IMR-90 (cell line): Measurements from ENCODE around the gene AXIN1. TPM values are rescaled to one million over a fixed set of nuclear protein-coding genes. Genes with fewer than 3 reads are reported as not detected.
A peak's percentile ranks its signal among the peaks of the same experiment; 100 is the strongest.

Source experiments
- ATAC-seq: fragments of 200-7000 bp; cut with Tn5 transposase; 2 replicates; pipeline ENCODE4 v1.9.1; 2020; ENCODE audit warnings: low read depth, mild to moderate bottlenecking, moderate library complexity
- BruUV-seq: library from RNA; stranded (reverse); fragments of 400-500 nt; replicated peaks from 2 replicates; lab custom pipeline; 2021; lab: Mats Ljungman, UMichigan
- CTCF ChIA-PET: fragments of 300-600 bp; formaldehyde crosslinking; extraction: SDS; loops from one replicate; lab custom pipeline; 2021; ENCODE audit warnings: antibody characterized with exemption; lab: Yijun Ruan, JAX
- POLR2A ChIA-PET: fragments of 300-600 bp; sonication (Branson Sonifier 250); formaldehyde crosslinking; loops from one replicate; lab custom pipeline; 2022; ENCODE audit warnings: antibody characterized with exemption; ENCODE audit not compliant: unreplicated experiment; lab: Charles Lee
- DNase-seq: peaks from one replicate; pipeline ENCODE4 v3.0.0; 2013
- H2AFZ ChIP-seq: replicated peaks from 2 replicates; pipeline ENCODE3; 2013; ENCODE audit warnings: low read length, mild to moderate bottlenecking; ENCODE audit not compliant: poor library complexity
- H2AK5ac ChIP-seq: 2 replicates; pipeline ENCODE4 v1.6.1; 2013; ENCODE audit warnings: low read depth, low read length, inconsistent platforms
- H2AK9ac ChIP-seq: replicated peaks from 2 replicates; pipeline ENCODE3; 2013; ENCODE audit warnings: mild to moderate bottlenecking, low read depth, low read length, moderate library complexity; ENCODE audit not compliant: poor library complexity
- H2BK120ac ChIP-seq: 2 replicates; pipeline ENCODE4 v1.6.1; 2013; ENCODE audit warnings: low read depth, low read length, inconsistent platforms
- H2BK15ac ChIP-seq: 3 replicates; pipeline ENCODE4 v1.6.1; 2013; ENCODE audit warnings: low read depth, low read length, inconsistent platforms
- H2BK20ac ChIP-seq: 2 replicates; pipeline ENCODE4 v1.6.1; 2013; ENCODE audit warnings: low read depth, mild to moderate bottlenecking, inconsistent platforms, low read length, moderate library complexity
- H2BK5ac ChIP-seq: 2 replicates; pipeline ENCODE4 v1.6.1; 2013; ENCODE audit warnings: mild to moderate bottlenecking, low read depth, low read length, inconsistent platforms; ENCODE audit not compliant: poor library complexity, severe bottlenecking
- H3K14ac ChIP-seq: replicated peaks from 2 replicates; pipeline ENCODE4 v1.6.1; 2013; ENCODE audit warnings: low read depth, low read length, inconsistent platforms
- H3K18ac ChIP-seq: 2 replicates; pipeline ENCODE4 v1.6.1; 2013; ENCODE audit warnings: low read depth, low read length, control low read depth
- H3K23ac ChIP-seq: 2 replicates; pipeline ENCODE4 v1.6.1; 2013; ENCODE audit warnings: low read depth, low read length, inconsistent platforms
- H3K27ac ChIP-seq: 2 replicates; pipeline ENCODE4 v1.5.1; 2013; ENCODE audit warnings: mild to moderate bottlenecking, control low read depth, low read length; ENCODE audit not compliant: insufficient read depth
- H3K27me3 ChIP-seq: 2 replicates; pipeline ENCODE4 v1.6.1; 2013; ENCODE audit warnings: low read length; ENCODE audit not compliant: control insufficient read depth, insufficient read depth
- H3K36me3 ChIP-seq: 2 replicates; pipeline ENCODE4 v1.6.1; 2013; ENCODE audit warnings: low read length, mixed read lengths; ENCODE audit not compliant: control insufficient read depth, insufficient read depth
- H3K4ac ChIP-seq: 2 replicates; pipeline ENCODE4 v1.6.1; 2013; ENCODE audit warnings: low read depth, low read length, inconsistent platforms
- H3K4me1 ChIP-seq: 2 replicates; pipeline ENCODE4 v1.6.1; 2013; ENCODE audit warnings: low read length, mixed read lengths; ENCODE audit not compliant: control insufficient read depth, insufficient read depth
- H3K4me2 ChIP-seq: 2 replicates; pipeline ENCODE4 v1.6.1; 2013; ENCODE audit warnings: low read depth, mild to moderate bottlenecking, control low read depth, low read length, moderate library complexity
- H3K4me3 ChIP-seq: 2 replicates; pipeline ENCODE4 v1.5.1; 2013; ENCODE audit warnings: low read depth, mild to moderate bottlenecking, control low read depth, low read length, moderate library complexity; ENCODE audit not compliant: insufficient read depth
- H3K56ac ChIP-seq: 2 replicates; pipeline ENCODE4 v1.6.1; 2013; ENCODE audit warnings: low read length, inconsistent platforms; ENCODE audit not compliant: insufficient read depth; ENCODE audit errors: extremely low read depth
- H3K79me1 ChIP-seq, 2 experiments: 2 replicates each; pipeline ENCODE4 v1.6.1; 2013; ENCODE audit warnings: low read length in 2 of 2, inconsistent platforms in 1 of 2, low read depth in 1 of 2
- H3K9ac ChIP-seq: 2 replicates; pipeline ENCODE4 v1.6.1; 2013; ENCODE audit warnings: low read depth, low read length, control low read depth
- H3K9me1 ChIP-seq: 2 replicates; pipeline ENCODE4 v1.6.1; 2013; ENCODE audit warnings: low read length, inconsistent platforms; ENCODE audit not compliant: insufficient read depth
- H3K9me3 ChIP-seq: 2 replicates; pipeline ENCODE4 v1.6.1; 2013; ENCODE audit warnings: low read length; ENCODE audit not compliant: control insufficient read depth, insufficient read depth
- H4K20me1 ChIP-seq: 2 replicates; pipeline ENCODE4 v1.6.1; 2013; ENCODE audit warnings: low read length, inconsistent platforms; ENCODE audit not compliant: insufficient read depth
- H4K5ac ChIP-seq: 2 replicates; pipeline ENCODE4 v1.6.1; 2013; ENCODE audit warnings: mild to moderate bottlenecking, low read depth, low read length, control low read depth
- H4K8ac ChIP-seq, 2 experiments: 2 replicates each; pipeline ENCODE4 v1.6.1; 2013; ENCODE audit warnings: low read depth in 2 of 2, low read length in 2 of 2, control low read depth in 1 of 2, inconsistent platforms in 1 of 2
- H4K91ac ChIP-seq: 2 replicates; pipeline ENCODE4 v1.6.1; 2013; ENCODE audit warnings: low read depth, low read length, inconsistent platforms; ENCODE audit not compliant: insufficient read depth
- BHLHE40 ChIP-seq: fragments of 150-350 bp; IDR thresholded peaks from 2 replicates; pipeline ENCODE4 v1.6.1; 2016; ENCODE audit warnings: mild to moderate bottlenecking, low read depth, low read length
- FOS ChIP-seq: fragments of 150-350 bp; IDR thresholded peaks from 2 replicates; pipeline ENCODE4 v1.6.1; 2016; ENCODE audit warnings: low read depth, low read length
- RCOR1 ChIP-seq: IDR thresholded peaks from 2 replicates; pipeline ENCODE4 v1.6.1; 2012; ENCODE audit warnings: mild to moderate bottlenecking, low read length, improper control_type of control experiment; ENCODE audit not compliant: insufficient replicate concordance
- RFX5 ChIP-seq: IDR thresholded peaks from 2 replicates; pipeline ENCODE4 v1.8.0; 2012; ENCODE audit warnings: low read depth, mild to moderate bottlenecking, low read length, moderate library complexity
- WGBS, 2 experiments: methylation state at CpG; one replicate each; pipeline versions ENCODE4 v1.1.5 to v1.1.7; 2013; ENCODE audit warnings: missing lambda C conversion rate in 2 of 2; ENCODE audit not compliant: insufficient read length in 1 of 2; ENCODE audit errors: extremely low coverage in 2 of 2; 5-methylcytosine and 5-hydroxymethylcytosine counted together
- dilution Hi-C: fragments of 300-500 bp; cut with HindIII; formaldehyde crosslinking; loops from one replicate; pipeline ENCODE4 v1.14.3; 2018; ENCODE audit warnings: low sequenced_read_pairs; ENCODE audit not compliant: unreplicated experiment
- in situ Hi-C: fragments of 300-500 bp; cut with MboI; formaldehyde crosslinking; loops from 3 replicates; pipeline ENCODE4 v1.14.3; 2019; ENCODE audit warnings: low sequenced_read_pairs, inconsistent platforms, mixed read lengths
- intact Hi-C: fragments of 100-400 bp; cut with micrococcal nuclease; formaldehyde crosslinking; loops from 2 replicates; pipeline ENCODE4 v1.10.0; 2022
- polyA plus RNA-seq, 3 experiments: library from polyadenylated mRNA; depleted of rRNA; stranded (reverse); fragments of >200 nt; gene quantifications; 2 replicates each; pipeline ENCODE4 v1.2.3, GENCODE V29; 2012; ENCODE audit warnings: low replicate concordance in 1 of 3
- total RNA-seq: library from RNA; depleted of rRNA; stranded (reverse); fragments of >200 nt; gene quantifications from 2 replicates; pipeline ENCODE4 v1.2.3, GENCODE V29; 2012
- TF ChIP-seq, protein P1 (sequence below): conservative IDR thresholded peaks from 2 replicates; pipeline ENCODE4 v1.5.1; 2012; ENCODE audit warnings: mild to moderate bottlenecking, low read depth, low read length, improper control_type of control experiment

AXIN1 gene
- total and polyA plus RNA-seq, 2 of the 4 experiments (the other 2 are of a cell fraction) = 10.9 to 14.2 TPM

DNA sequence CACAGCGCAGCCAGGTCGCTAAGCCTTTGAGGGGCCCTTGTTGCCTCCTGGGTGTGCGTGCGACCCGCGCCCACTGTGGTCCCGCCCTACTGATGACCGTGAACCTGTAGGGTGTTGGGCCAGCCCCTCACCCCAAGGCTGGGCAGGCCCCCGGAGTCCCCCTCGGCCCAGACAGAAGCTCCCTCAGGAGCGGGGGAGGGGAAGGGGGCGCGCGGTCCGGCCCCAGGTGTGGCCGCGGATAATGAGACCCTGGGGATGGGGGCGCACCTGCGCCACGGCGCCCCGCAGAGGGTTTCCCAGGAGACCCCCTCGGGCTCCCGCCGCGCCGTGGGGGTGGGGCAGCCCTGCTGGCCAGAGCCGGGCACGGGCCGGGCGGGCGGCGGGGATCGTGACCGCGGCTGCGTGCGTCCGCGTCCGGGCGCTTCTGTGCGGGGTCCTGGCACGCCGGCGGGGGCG, 72.5 kb downstream of the AXIN1 start:
- Histone ChIP-seq H2BK15ac (no peak overlapping the region), H2AK5ac (no peak overlapping the region), H4K91ac (no peak overlapping the region), H2BK20ac (no peak overlapping the region), H3K9me3 (no peaks in the 10 kb centered on the region), H3K27ac (no peak overlapping the region), H3K4me1 (peaks cover 3% of the 10 kb centered on the region; the same call in 1 of the 2 replicates), H2AK9ac (no peak overlapping the region), H3K4me3 (no peak overlapping the region; the same call in 1 of the 2 replicates), H3K36me3 (no peaks in the 10 kb centered on the region), H3K27me3 (peaks cover 42% of the 10 kb centered on the region), H4K20me1 (no peaks in the 10 kb centered on the region; the same call in 1 of the 2 replicates), H3K23ac (no peak overlapping the region), H4K5ac (no peak overlapping the region), H4K8ac (no peak overlapping the region), H3K4ac (no peak overlapping the region), H3K14ac (no peak overlapping the region), H2BK5ac (no peak overlapping the region), H3K18ac (no peak overlapping the region), H3K79me1 (no peaks in the 10 kb centered on the region), H3K4me2 (no peak overlapping the region), H3K9ac (no peak overlapping the region), H3K9me1 (no peaks in the 10 kb centered on the region), H3K56ac (no peak overlapping the region), H2BK120ac (no peak overlapping the region), H2AFZ (no peak overlapping the region)
- no peak for DNase-seq
- dilution Hi-C loops = no loop called here
- ATAC-seq = peak; percentile 33
- in situ Hi-C loops = no loop called here
- intact Hi-C loops = no loop called here
- 16% methylated on average over 15 of the region's 47 CpGs; no CpG with 5 or more reads in 1 of the 2 experiments for WGBS, 2 experiments
- POLR2A ChIA-PET = no interaction called here
- CTCF ChIA-PET = no interaction called here
- no peak for TF ChIP-seq RFX5
- TF ChIP-seq, protein P1, sequence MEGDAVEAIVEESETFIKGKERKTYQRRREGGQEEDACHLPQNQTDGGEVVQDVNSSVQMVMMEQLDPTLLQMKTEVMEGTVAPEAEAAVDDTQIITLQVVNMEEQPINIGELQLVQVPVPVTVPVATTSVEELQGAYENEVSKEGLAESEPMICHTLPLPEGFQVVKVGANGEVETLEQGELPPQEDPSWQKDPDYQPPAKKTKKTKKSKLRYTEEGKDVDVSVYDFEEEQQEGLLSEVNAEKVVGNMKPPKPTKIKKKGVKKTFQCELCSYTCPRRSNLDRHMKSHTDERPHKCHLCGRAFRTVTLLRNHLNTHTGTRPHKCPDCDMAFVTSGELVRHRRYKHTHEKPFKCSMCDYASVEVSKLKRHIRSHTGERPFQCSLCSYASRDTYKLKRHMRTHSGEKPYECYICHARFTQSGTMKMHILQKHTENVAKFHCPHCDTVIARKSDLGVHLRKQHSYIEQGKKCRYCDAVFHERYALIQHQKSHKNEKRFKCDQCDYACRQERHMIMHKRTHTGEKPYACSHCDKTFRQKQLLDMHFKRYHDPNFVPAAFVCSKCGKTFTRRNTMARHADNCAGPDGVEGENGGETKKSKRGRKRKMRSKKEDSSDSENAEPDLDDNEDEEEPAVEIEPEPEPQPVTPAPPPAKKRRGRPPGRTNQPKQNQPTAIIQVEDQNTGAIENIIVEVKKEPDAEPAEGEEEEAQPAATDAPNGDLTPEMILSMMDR = no peak
- no peak; the same call in 1 of the 2 replicates for TF ChIP-seq BHLHE40
- no peak for TF ChIP-seq FOS
- TF ChIP-seq RCOR1 = no peak
- no TSS peak for BruUV-seq
